Measurements from ENCODE around the gene PLCB4. TPM values are rescaled to one million over a fixed set of nuclear protein-coding genes. Genes with fewer than 3 reads are reported as not detected.

The PLCB4 gene
- total RNA-seq, 1 experiment from 2014 or later: 10.1 TPM

GRCh38 chr20:9276966-9277468, 208.1 kb downstream of the PLCB4 start:
- Mint-ChIP-seq H3K27me3 (ENCODE audit: low read depth) (no peaks in the 10 kb centered on the region), H3K9me3 (no peaks in the 10 kb centered on the region), H3K4me3 (no peak overlapping the region), H3K4me1 (peaks cover 0 to 4% of the 10 kb centered on the region in 2 experiments; a peak in 1 of 4 replicates), H3K36me3 (ENCODE audit: insufficient read depth in 1 of 3, low read depth in 3 of 3) (no peaks in the 10 kb centered on the region), H3K27ac (no peak overlapping the region; a peak in 1 of 7 replicates)
- no peaks in the 10 kb centered on the region for H3K4me1 ChIP-seq (ENCODE audit: insufficient read depth, low read length)
- H2BK20ac ChIP-seq (ENCODE audit: low read depth, low read length, poor library complexity, severe bottlenecking): no peak overlapping the region
- H3T11ph ChIP-seq (ENCODE audit: low read length): no peak overlapping the region
- H3K14ac ChIP-seq (ENCODE audit: insufficient read depth, low read length): no peak overlapping the region
- H3K9ac ChIP-seq (ENCODE audit: extremely low read depth, insufficient read length, low read length): no peak overlapping the region
- no CpG with 5 or more reads among the region's 4 CpGs for WGBS (ENCODE audit: extremely low coverage, insufficient read length, low lambda C conversion rate)
- no peaks in the 10 kb centered on the region for H3K27me3 ChIP-seq (ENCODE audit: insufficient read depth, low read length)
- no peaks in the 10 kb centered on the region for H4K20me1 ChIP-seq (ENCODE audit: control insufficient read depth, insufficient read depth, insufficient read length)
- H4K5ac ChIP-seq (ENCODE audit: insufficient read length, low read depth, low read length): no peak overlapping the region
- H2BK5ac ChIP-seq (ENCODE audit: insufficient read length, low read length): no peak overlapping the region
- H3K4ac ChIP-seq (ENCODE audit: low read depth, low read length): no peak overlapping the region
- no peak for TF ChIP-seq CTCF (conservative IDR thresholded peaks at IDR 0.05)
- H4K8ac ChIP-seq (replicated peaks; ENCODE audit: insufficient read length, low read depth, low read length): no peak overlapping the region
- H3K79me1 ChIP-seq (ENCODE audit: insufficient read depth, low read depth, low read length, poor library complexity, severe bottlenecking): no peaks in the 10 kb centered on the region
- no peaks in the 10 kb centered on the region for H3K9me3 ChIP-seq (ENCODE audit: control insufficient read depth, low read depth, low read length)
- no peaks in the 10 kb centered on the region for H3K23me2 ChIP-seq (ENCODE audit: insufficient read length, low read depth, low read length, poor library complexity, severe bottlenecking)
- H3K27ac ChIP-seq (ENCODE audit: insufficient read length, low read depth, low read length): no peak overlapping the region
- no peak overlapping the region for H3K23ac ChIP-seq (ENCODE audit: insufficient read length, low read depth, low read length)
- H3K4me2 ChIP-seq (ENCODE audit: insufficient read depth, insufficient read length, low read length): no peak overlapping the region
- no peak overlapping the region for H2AK5ac ChIP-seq (ENCODE audit: insufficient read length, low read length)
- no peak overlapping the region for H2BK120ac ChIP-seq (ENCODE audit: low read depth, low read length, poor library complexity, severe bottlenecking)
- H3K56ac ChIP-seq (ENCODE audit: insufficient read length, low read depth, low read length): no peak overlapping the region
- no peak overlapping the region for H2BK12ac ChIP-seq (ENCODE audit: insufficient read length, low read depth, low read length)
- H2BK15ac ChIP-seq (ENCODE audit: low read depth, low read length): no peak overlapping the region
- no peak for DNase-seq
- no peaks in the 10 kb centered on the region for H3K79me2 ChIP-seq (ENCODE audit: insufficient read depth, low read length)
- no peak overlapping the region for H2AFZ ChIP-seq (ENCODE audit: low read length)
- H4K91ac ChIP-seq (ENCODE audit: insufficient read length, low read depth, low read length): no peak overlapping the region
- H3K18ac ChIP-seq (ENCODE audit: insufficient read length, low read depth, low read length): no peak overlapping the region
